Caco-2 (cell line): ENCODE results near the gene EMILIN2. TPM values are rescaled to one million over a fixed set of nuclear protein-coding genes. Genes with fewer than 3 reads are reported as not detected.

Experiments used
- BruUV-seq: library from RNA; stranded (reverse); fragments of 400-500 nt; replicated peaks from 2 replicates; lab custom pipeline; 2021; lab: Mats Ljungman, UMichigan
- CTCF ChIA-PET: fragments of 300-600 bp; sonication (Branson Sonifier 250); formaldehyde crosslinking; loops from one replicate; lab custom pipeline; 2022; ENCODE audit warnings: antibody characterized with exemption; lab: Charles Lee
- POLR2A ChIA-PET: fragments of 300-600 bp; sonication (Branson Sonifier 250); formaldehyde crosslinking; loops from one replicate; lab custom pipeline; 2022; ENCODE audit warnings: antibody characterized with exemption; lab: Charles Lee
- DNase-seq, 2 experiments: peaks; one replicate each; pipeline versions ENCODE4 v3.0.0 to v3.0.0-alpha.2; 2020 to 2022
- H3K27me3 ChIP-seq: replicated peaks from 2 replicates; pipeline ENCODE4 v1.6.0; 2011; ENCODE audit warnings: low read length; ENCODE audit not compliant: control insufficient read depth, insufficient read depth
- H3K36me3 ChIP-seq: 2 replicates; pipeline ENCODE4 v1.5.1; 2011; ENCODE audit warnings: low read length; ENCODE audit not compliant: control insufficient read depth, insufficient read depth
- H3K4me1 ChIP-seq: fragments of 250-450 bp; sonication (Bioruptor Pico); 2 replicates; pipeline ENCODE4 v1.5.1; 2020; ENCODE audit warnings: mild to moderate bottlenecking
- H3K4me3 ChIP-seq: 2 replicates; pipeline ENCODE4 v1.5.1; 2011; ENCODE audit warnings: low read depth, mild to moderate bottlenecking, control low read depth, low read length
- H3K9me3 ChIP-seq: fragments of 250-450 bp; sonication (Bioruptor Pico); 2 replicates; pipeline ENCODE4 v1.5.1; 2020; ENCODE audit warnings: mild to moderate bottlenecking, moderate library complexity
- H3K27ac Mint-ChIP-seq: one replicate; pipeline ENCODE4 v1.8.0; 2022; ENCODE audit warnings: mixed read lengths; ENCODE audit not compliant: unreplicated experiment
- H3K27me3 Mint-ChIP-seq: one replicate; pipeline ENCODE4 v1.8.0; 2022; ENCODE audit warnings: mixed read lengths; ENCODE audit not compliant: insufficient read depth, unreplicated experiment
- H3K36me3 Mint-ChIP-seq: one replicate; pipeline ENCODE4 v1.8.0; 2022; ENCODE audit warnings: mild to moderate bottlenecking, mixed read lengths; ENCODE audit not compliant: insufficient read depth, unreplicated experiment
- H3K4me1 Mint-ChIP-seq: one replicate; pipeline ENCODE4 v1.8.0; 2022; ENCODE audit warnings: low read depth, mixed read lengths; ENCODE audit not compliant: unreplicated experiment
- H3K4me3 Mint-ChIP-seq: one replicate; pipeline ENCODE4 v1.8.0; 2022; ENCODE audit warnings: mild to moderate bottlenecking, moderate library complexity, mixed read lengths; ENCODE audit not compliant: unreplicated experiment
- H3K9me3 Mint-ChIP-seq: one replicate; pipeline ENCODE4 v1.8.0; 2022; ENCODE audit warnings: mixed read lengths; ENCODE audit not compliant: unreplicated experiment
- CTCF ChIP-seq, 2 experiments: fragments of 200-600 bp in 1 of 2; IDR thresholded peaks; 1 replicate in 1 of 2; 2 replicates in 1 of 2; pipeline versions ENCODE4 v1.5.1 to v1.8.0; 2011 to 2022; ENCODE audit warnings: antibody characterized with exemption in 1 of 2, control low read depth in 1 of 2, inconsistent platforms in 1 of 2, low read depth in 1 of 2, low read length in 1 of 2, mild to moderate bottlenecking in 1 of 2, moderate library complexity in 1 of 2; ENCODE audit not compliant: insufficient read depth in 1 of 2, severe bottlenecking in 1 of 2, unreplicated experiment in 1 of 2
- intact Hi-C: fragments of 100-400 bp; cut with micrococcal nuclease; formaldehyde crosslinking; loops from one replicate; pipeline ENCODE4 v1.10.0; 2022; ENCODE audit not compliant: unreplicated experiment
- total RNA-seq: library from RNA; stranded (reverse); gene quantifications from 2 replicates; pipeline ENCODE4 v1.2.3, GENCODE V29; 2022

EMILIN2 gene
- total RNA-seq, 1 experiment from 2014 or later: 53.4 TPM

- TF ChIP-seq CTCF (IDR thresholded peaks at IDR 0.05; ENCODE audit: insufficient read depth in 1 of 2, low read depth in 1 of 2, low read length in 1 of 2, severe bottlenecking in 1 of 2, unreplicated experiment in 1 of 2): no peak
- Histone ChIP-seq H3K9me3 (no peaks in the 10 kb centered on the region), H3K4me3 (no peak overlapping the region), H3K36me3 (no peaks in the 10 kb centered on the region), H3K4me1 (peaks cover 11% of the 10 kb centered on the region), H3K27me3 (no peaks in the 10 kb centered on the region)
- DNase-seq: no peak
- BruUV-seq: no TSS peak
- H3K4me1 Mint-ChIP-seq: no peaks in the 10 kb centered on the region
- no peaks in the 10 kb centered on the region for H3K9me3 Mint-ChIP-seq
- ChIA-PET POLR2A (no interaction called here), CTCF (no interaction called here)
- no peaks in the 10 kb centered on the region for H3K36me3 Mint-ChIP-seq
- intact Hi-C loops: no loop called here
- no peak overlapping the region for H3K4me3 Mint-ChIP-seq
- no peaks in the 10 kb centered on the region for H3K27me3 Mint-ChIP-seq
- H3K27ac Mint-ChIP-seq: no peak overlapping the region
Measured at GRCh38 chr18:2963048-2963447, 116.2 kb downstream of the EMILIN2 start.

GRCh38 chr18:2964361-2965010, 117.7 kb downstream of the EMILIN2 start:
- intact Hi-C loops: no loop called here
- Mint-ChIP-seq H3K9me3 (no peaks in the 10 kb centered on the region), H3K27ac (no peak overlapping the region), H3K27me3 (no peaks in the 10 kb centered on the region), H3K4me3 (no peak overlapping the region), H3K4me1 (peaks cover 9% of the 10 kb centered on the region), H3K36me3 (no peaks in the 10 kb centered on the region)
- ChIA-PET CTCF (no interaction called here), POLR2A (no interaction called here)
- Histone ChIP-seq H3K9me3 (no peaks in the 10 kb centered on the region), H3K36me3 (no peaks in the 10 kb centered on the region), H3K4me3 (no peak overlapping the region), H3K27me3 (no peaks in the 10 kb centered on the region), H3K4me1 (peaks cover 11% of the 10 kb centered on the region)
- TF ChIP-seq CTCF (IDR thresholded peaks at IDR 0.05; ENCODE audit: insufficient read depth in 1 of 2, low read depth in 1 of 2, low read length in 1 of 2, severe bottlenecking in 1 of 2, unreplicated experiment in 1 of 2): no peak
- no peak for DNase-seq
- no TSS peak for BruUV-seq

Other genes starting within 250 kb of the EMILIN2 start
- 56.6 and 57.4 TPM in 2 replicates for gene SMCHD1, start 191.3 kb upstream of the EMILIN2 start, total RNA-seq
- gene LPIN2, start 166.1 kb downstream of the EMILIN2 start, total RNA-seq: 25.3 and 26.2 TPM in 2 replicates